ENCODE results near the gene ZNF613. TPM values are rescaled to one million over a fixed set of nuclear protein-coding genes. Genes with fewer than 3 reads are reported as not detected.
"Not testable (repeated sequence)": the region's sequence is repeated elsewhere in the genome, so short reads cannot be mapped to it uniquely, and the experiment has no call there.

Gene ZNF613
- total RNA-seq, 1 donor from 2014 or later: 7.8 TPM

DNA sequence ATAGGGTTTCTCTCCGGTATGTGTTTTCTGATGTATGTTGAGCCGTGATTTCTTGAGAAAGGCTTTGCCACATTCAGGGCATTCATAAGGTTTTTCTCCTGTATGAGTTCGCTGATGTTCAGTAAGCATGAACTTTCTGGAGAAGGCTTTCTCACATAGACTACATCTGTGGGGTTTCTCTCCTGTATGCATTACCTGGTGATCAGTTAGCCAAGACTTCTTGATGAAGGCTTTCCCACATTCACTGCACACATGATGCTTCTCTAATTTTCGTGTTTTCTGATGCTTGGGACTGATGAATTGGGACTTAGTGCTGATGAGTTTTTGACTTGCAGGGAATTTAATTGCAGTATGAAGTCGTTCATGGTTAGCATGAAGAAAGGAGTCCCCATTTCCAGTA, 38.3 kb downstream of the ZNF613 start:
- intact Hi-C loops (cut with micrococcal nuclease): no loop called here
- no peak for DNase-seq
- no peak for TF ChIP-seq CTCF (IDR thresholded peaks at IDR 0.05)
- no peaks in the 10 kb centered on the region for H3K4me1 Mint-ChIP-seq
- ATAC-seq (ENCODE audit: low read depth): no peak
- no peak overlapping the region for H3K27ac Mint-ChIP-seq
- H3K27me3 Mint-ChIP-seq: no peaks in the 10 kb centered on the region
- ChIA-PET POLR2A (no interaction called here), CTCF (no interaction called here)
- peaks cover 62% of the 10 kb centered on the region for H3K9me3 Mint-ChIP-seq
- peaks cover 89% of the 10 kb centered on the region for H3K36me3 Mint-ChIP-seq (ENCODE audit: low read depth)
- no peak overlapping the region for H3K4me3 Mint-ChIP-seq

DNA sequence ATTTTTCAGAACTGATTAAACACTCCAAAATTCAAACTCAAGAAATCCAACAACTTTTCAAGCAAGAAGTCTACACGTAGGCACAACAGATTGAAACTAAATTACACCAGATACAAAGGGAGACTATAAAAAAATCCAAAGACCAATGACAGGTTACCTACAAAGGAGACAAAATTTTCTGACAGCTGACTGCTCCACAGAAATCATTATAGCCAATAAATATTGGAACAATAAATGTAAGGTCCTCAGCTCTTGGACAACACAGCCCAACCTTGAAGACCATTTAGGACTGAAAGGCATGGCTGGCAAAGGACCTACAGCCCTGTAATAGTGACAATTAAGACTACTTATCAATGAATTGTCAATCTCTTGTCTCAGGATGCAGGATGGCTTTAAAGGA, 43.4 kb downstream of the ZNF613 start:
- H3K27me3 Mint-ChIP-seq: no peaks in the 10 kb centered on the region
- H3K9me3 Mint-ChIP-seq: peaks cover 42% of the 10 kb centered on the region
- no peaks in the 10 kb centered on the region for H3K4me1 Mint-ChIP-seq
- H3K27ac Mint-ChIP-seq: no peak overlapping the region
- ATAC-seq (ENCODE audit: low read depth) (no peak), DNase-seq (no peak)
- ChIA-PET POLR2A (no interaction called here), CTCF (no interaction called here)
- H3K36me3 Mint-ChIP-seq (ENCODE audit: low read depth): peaks cover 88% of the 10 kb centered on the region
- H3K4me3 Mint-ChIP-seq: no peak overlapping the region
- TF ChIP-seq CTCF (IDR thresholded peaks at IDR 0.05): no peak
- intact Hi-C loops (cut with micrococcal nuclease): no loop called here

GRCh38 chr19:51971624-51972023, 44.4 kb downstream of the ZNF613 start:
- Mint-ChIP-seq H3K27me3 (no peaks in the 10 kb centered on the region), H3K4me1 (no peaks in the 10 kb centered on the region), H3K4me3 (no peak overlapping the region), H3K27ac (no peak overlapping the region), H3K9me3 (peaks cover 44% of the 10 kb centered on the region), H3K36me3 (ENCODE audit: low read depth) (peaks cover 86% of the 10 kb centered on the region)
- ChIA-PET CTCF (no interaction called here), POLR2A (no interaction called here)
- DNase-seq (no peak), ATAC-seq (ENCODE audit: low read depth) (no peak)
- intact Hi-C loops (cut with micrococcal nuclease): no loop called here
- TF ChIP-seq CTCF (IDR thresholded peaks at IDR 0.05): no peak

DNA sequence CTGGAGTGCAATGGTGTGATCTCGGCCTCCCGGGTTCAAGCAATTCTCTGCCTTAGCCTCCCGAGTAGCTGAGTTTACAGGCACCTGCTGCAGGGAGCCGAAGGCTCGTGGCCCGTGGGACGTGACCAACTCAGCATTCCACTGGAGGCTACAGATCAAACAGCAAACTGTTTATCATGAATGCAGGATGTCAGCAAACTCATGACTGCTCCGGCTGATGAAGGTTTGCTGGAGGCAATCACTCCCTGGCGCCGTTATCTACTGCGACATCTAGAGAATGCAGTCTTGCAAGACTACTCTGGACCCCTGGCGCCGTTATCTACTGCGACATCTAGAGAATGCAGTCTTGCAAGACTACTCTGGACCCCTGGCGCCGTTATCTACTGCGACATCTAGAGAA, 48.5 kb downstream of the ZNF613 start:
- H3K4me1 Mint-ChIP-seq; intact Hi-C loops (cut with micrococcal nuclease); ATAC-seq (ENCODE audit: low read depth); POLR2A ChIA-PET; H3K27me3 Mint-ChIP-seq; H3K27ac Mint-ChIP-seq; H3K4me3 Mint-ChIP-seq; DNase-seq; CTCF ChIA-PET: not testable (repeated sequence)
- Mint-ChIP-seq H3K36me3 (ENCODE audit: low read depth) (peaks cover 94% of the 10 kb centered on the region), H3K9me3 (peaks cover 47% of the 10 kb centered on the region)

DNA sequence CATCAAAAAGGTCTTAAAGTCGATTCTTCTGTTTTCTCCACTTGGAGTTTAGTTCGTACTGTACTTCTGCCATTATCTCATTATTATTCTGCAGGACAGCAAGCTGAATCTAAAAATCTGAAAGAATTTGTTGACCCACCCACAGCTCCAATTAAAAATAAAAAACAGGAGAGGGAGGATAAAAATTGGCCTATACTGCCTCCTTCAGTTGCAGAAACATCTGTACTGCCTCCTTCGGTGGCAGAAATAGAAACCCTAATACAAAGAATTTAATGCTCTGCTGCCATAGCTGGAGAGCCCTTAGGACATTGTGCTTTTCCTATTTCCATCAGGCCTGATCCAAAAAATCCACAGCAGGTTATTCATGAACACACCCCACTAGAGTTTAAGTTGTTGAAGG, 49.6 kb downstream of the ZNF613 start:
- Mint-ChIP-seq H3K4me1 (no peaks in the 10 kb centered on the region), H3K27ac (no peak overlapping the region), H3K36me3 (ENCODE audit: low read depth) (peaks cover 94% of the 10 kb centered on the region)

More for the DNA sequence above, 49.6 kb downstream of the ZNF613 start:
- no peak overlapping the region for H3K4me3 Mint-ChIP-seq
- peaks cover 51% of the 10 kb centered on the region for H3K9me3 Mint-ChIP-seq
- TF ChIP-seq CTCF (IDR thresholded peaks at IDR 0.05): no peak
- ChIA-PET CTCF (no interaction called here), POLR2A (no interaction called here)
- intact Hi-C loops (cut with micrococcal nuclease): no loop called here
- ATAC-seq (ENCODE audit: low read depth) (no peak), DNase-seq (no peak)
- H3K27me3 Mint-ChIP-seq: no peaks in the 10 kb centered on the region

All from activated B cell treated with CpG ODN at 0.5 μM for 24 hours (primary cell).